IPS-15b (cell line): ENCODE measurements around the gene ZFHX3.

Experiments
- H3K27me3 ChIP-seq: one replicate; pipeline ENCODE4 v1.6.1; 2013; ENCODE audit warnings: low read length; ENCODE audit not compliant: control insufficient read depth, insufficient read depth
- H3K36me3 ChIP-seq: one replicate; pipeline ENCODE4 v1.6.1; 2013; ENCODE audit warnings: low read length; ENCODE audit not compliant: control insufficient read depth, insufficient read depth
- H3K4me1 ChIP-seq: one replicate; pipeline ENCODE4 v1.6.1; 2013; ENCODE audit warnings: mild to moderate bottlenecking, low read length; ENCODE audit not compliant: control insufficient read depth, insufficient read depth
- H3K4me3 ChIP-seq: one replicate; pipeline ENCODE4 v1.5.1; 2013; ENCODE audit warnings: low read depth, low read length
- H3K9ac ChIP-seq: one replicate; pipeline ENCODE4 v1.6.1; 2013; ENCODE audit warnings: low read depth, mild to moderate bottlenecking, low read length
- H3K9me3 ChIP-seq: one replicate; pipeline ENCODE4 v1.6.1; 2013; ENCODE audit warnings: mild to moderate bottlenecking, low read length; ENCODE audit not compliant: control insufficient read depth, insufficient read depth

Gene ZFHX3

GRCh38 chr16:72903176-72903575, 144.8 kb downstream of the ZFHX3 start:
- Histone ChIP-seq H3K4me1 (no peaks in the 10 kb centered on the region), H3K36me3 (no peaks in the 10 kb centered on the region), H3K4me3 (no peak overlapping the region), H3K9ac (no peak overlapping the region), H3K9me3 (no peaks in the 10 kb centered on the region), H3K27me3 (no peaks in the 10 kb centered on the region)

GRCh38 chr16:72902206-72902605, 145.7 kb downstream of the ZFHX3 start:
- Histone ChIP-seq H3K27me3 (no peaks in the 10 kb centered on the region), H3K4me1 (no peaks in the 10 kb centered on the region), H3K4me3 (no peak overlapping the region), H3K9me3 (no peaks in the 10 kb centered on the region), H3K9ac (no peak overlapping the region), H3K36me3 (no peaks in the 10 kb centered on the region)

- no peaks in the 10 kb centered on the region for H3K36me3 ChIP-seq
- H3K9me3 ChIP-seq: no peaks in the 10 kb centered on the region
- H3K27me3 ChIP-seq: no peaks in the 10 kb centered on the region
- H3K4me3 ChIP-seq: no peak overlapping the region
- H3K4me1 ChIP-seq: no peaks in the 10 kb centered on the region
- H3K9ac ChIP-seq: no peak overlapping the region
These were observed 146.8 kb downstream of the ZFHX3 start for GRCh38 chr16:72901000-72901627.

GRCh38 chr16:72898216-72898825, 149.6 kb downstream of the ZFHX3 start:
- Histone ChIP-seq H3K4me1 (no peaks in the 10 kb centered on the region), H3K36me3 (no peaks in the 10 kb centered on the region), H3K9ac (no peak overlapping the region), H3K27me3 (no peaks in the 10 kb centered on the region), H3K4me3 (no peak overlapping the region), H3K9me3 (no peaks in the 10 kb centered on the region)

GRCh38 chr16:72897707-72898106, 150.2 kb downstream of the ZFHX3 start:
- Histone ChIP-seq H3K9me3 (no peaks in the 10 kb centered on the region), H3K36me3 (no peaks in the 10 kb centered on the region), H3K27me3 (no peaks in the 10 kb centered on the region), H3K4me1 (no peaks in the 10 kb centered on the region), H3K4me3 (no peak overlapping the region), H3K9ac (no peak overlapping the region)

DNA sequence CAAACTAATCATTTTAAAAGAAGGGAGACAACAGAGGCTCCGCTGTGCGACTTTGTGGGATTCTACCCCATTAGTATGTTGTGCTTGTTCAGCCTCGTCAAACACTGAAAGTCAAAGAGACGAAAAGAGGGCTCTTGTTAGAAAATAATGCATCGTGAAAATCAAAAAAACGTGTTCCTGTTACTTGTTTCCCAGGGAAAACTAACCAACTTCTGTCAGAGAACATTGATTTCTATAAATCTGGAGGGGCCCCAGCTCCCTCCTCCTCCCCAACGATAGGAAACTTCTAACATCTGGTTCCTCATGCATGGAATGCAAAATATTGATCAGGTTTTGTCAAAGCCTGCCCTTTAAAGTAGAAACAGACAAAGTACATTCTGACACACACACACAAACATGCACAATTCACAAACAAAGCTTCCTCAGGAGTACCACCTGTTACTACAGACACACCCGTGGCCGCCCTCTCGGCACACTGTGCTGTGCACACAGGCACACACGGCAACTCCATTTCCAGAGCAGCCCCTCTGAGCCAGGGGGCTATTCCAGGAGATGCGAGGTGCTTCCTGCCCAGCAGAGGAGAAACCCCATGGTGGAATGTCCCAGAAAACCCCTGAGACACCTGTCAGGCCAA, 151.3 kb downstream of the ZFHX3 start:
- Histone ChIP-seq H3K4me3 (no peak overlapping the region), H3K4me1 (no peaks in the 10 kb centered on the region), H3K36me3 (no peaks in the 10 kb centered on the region), H3K9ac (no peak overlapping the region), H3K9me3 (no peaks in the 10 kb centered on the region), H3K27me3 (no peaks in the 10 kb centered on the region)

DNA sequence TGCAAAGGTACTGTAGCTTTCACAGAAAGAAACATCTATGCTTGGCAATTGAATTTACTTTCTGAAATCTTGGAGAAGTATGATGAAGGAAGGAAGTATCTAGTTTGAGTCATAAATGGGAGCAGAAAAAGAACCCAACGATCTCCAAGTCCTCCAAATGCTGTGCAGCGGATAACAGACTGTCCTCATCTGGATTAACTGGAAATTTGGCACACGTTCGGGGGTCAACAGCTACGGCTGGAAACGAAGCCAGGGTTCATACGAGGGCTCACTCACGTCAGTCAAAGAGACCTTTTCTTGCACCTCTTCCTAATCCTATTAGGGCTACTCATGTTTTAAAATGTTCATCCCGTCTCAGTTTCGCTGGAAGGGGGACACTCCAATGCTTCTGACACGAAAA, 152.0 kb downstream of the ZFHX3 start:
- Histone ChIP-seq H3K4me1 (no peaks in the 10 kb centered on the region), H3K4me3 (no peak overlapping the region), H3K36me3 (no peaks in the 10 kb centered on the region), H3K9ac (no peak overlapping the region), H3K9me3 (no peaks in the 10 kb centered on the region), H3K27me3 (no peaks in the 10 kb centered on the region)

DNA sequence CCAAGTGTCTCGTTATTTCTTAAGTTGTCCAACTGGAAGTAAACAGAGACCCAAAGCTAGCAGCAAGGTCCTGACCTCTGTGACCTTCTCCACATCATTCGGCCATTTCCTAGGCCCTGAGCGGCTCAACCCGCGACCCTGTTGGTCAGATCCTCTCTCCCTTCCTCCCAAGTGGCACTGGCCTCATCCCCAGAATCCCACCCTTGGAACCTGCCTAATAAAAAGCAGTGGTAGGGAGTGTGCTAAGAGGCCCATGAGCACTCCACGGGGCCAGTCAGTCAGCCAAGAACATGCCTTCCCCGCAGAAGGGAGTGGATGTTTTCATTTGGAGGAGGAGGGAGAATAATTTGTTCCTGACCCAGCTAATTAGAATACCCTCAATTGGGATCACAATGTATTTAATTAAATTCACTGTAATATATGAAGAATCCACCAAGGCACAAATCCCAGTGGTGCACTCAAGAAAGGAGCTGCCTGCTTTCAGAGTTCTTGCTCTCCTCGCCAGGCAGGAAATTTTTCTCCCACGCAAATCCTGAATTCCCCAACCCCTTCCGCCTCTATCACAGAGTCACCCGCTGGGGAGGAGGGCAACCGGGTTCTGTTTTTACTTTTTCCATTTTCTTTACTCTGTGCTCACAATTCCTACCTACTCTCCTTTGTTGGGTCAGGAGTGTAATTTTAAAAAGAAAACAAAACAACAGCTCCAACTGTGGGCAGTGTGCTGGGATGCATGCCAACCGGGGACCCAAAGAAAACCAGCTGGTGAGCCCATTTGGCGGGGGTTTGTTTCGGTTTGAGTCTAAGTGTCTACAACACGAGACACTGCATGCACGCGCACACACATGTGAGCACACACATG, 153.4 kb downstream of the ZFHX3 start:
- Histone ChIP-seq H3K9me3 (no peaks in the 10 kb centered on the region), H3K9ac (no peak overlapping the region), H3K36me3 (no peaks in the 10 kb centered on the region), H3K4me3 (no peak overlapping the region), H3K27me3 (no peaks in the 10 kb centered on the region), H3K4me1 (no peaks in the 10 kb centered on the region)

DNA sequence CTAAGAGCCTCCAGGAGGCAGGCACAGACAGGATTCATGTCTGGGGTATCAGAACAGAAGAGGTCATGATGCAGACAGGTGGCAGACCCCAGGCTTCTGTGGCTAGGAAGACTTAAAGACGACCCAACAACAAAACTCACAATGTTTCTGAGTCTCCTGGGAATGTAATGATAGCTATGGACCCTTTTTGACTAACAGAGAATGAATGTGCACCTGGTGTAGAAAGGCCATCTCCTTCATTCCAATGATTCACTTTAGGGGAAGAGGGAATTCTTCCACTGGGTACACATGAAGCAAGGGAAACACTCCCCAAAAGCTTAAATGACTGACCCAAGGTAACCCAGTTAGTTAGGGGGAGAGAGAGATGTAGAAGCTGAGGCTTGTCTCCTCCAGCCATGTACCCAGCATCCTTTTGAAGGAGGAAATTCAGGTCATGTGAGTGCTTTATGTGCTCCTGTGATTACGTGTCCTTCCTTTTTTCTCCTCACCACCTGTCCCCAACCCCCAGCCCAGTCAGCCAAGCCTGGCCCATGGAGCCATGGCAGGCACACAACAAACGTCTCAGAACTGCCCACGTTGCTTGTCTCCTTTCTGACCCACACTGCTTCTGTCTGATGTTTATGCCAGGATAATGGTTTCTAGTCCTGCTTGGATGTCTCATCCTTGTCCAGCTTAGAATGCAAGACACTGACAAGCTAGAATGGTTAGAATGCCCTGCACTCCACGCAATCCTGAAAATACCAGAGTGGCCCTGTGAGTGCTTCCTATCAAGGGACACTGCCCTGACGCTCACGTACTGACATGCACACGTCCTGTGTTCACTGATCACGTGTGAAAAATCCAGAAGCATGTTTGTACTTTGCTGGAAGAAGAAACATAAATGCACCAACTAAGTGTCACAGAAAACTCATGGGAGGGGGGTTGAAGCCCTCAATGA, 156.4 kb downstream of the ZFHX3 start:
- H3K4me3 ChIP-seq: no peak overlapping the region
- H3K27me3 ChIP-seq: no peaks in the 10 kb centered on the region
- H3K9me3 ChIP-seq: no peaks in the 10 kb centered on the region
- H3K9ac ChIP-seq: no peak overlapping the region
- no peaks in the 10 kb centered on the region for H3K36me3 ChIP-seq
- H3K4me1 ChIP-seq: no peaks in the 10 kb centered on the region

DNA sequence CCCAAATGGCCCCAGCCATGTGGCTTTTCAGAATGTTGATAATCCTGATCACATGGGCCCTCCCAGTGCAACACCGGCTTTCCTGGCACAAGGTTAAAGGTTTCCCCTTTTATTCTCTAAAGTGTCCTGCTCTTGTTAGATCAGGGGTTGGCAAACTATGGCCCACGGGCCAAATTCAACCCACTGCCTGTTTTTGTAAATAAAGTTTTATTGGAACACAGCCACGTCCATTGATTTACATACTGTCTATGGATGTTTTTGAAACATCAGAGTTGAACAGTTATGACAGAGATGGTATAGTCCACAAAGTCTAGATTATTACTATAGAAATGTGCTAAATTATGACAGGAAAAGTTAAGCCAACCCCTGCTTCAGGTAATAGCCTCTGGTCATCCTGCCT, 157.3 kb downstream of the ZFHX3 start:
- Histone ChIP-seq H3K9ac (no peak overlapping the region), H3K4me1 (no peaks in the 10 kb centered on the region), H3K36me3 (no peaks in the 10 kb centered on the region), H3K4me3 (no peak overlapping the region), H3K9me3 (no peaks in the 10 kb centered on the region), H3K27me3 (no peaks in the 10 kb centered on the region)
